HepG2 (cell line): ENCODE results near the gene ITPRIPL1. TPM values are rescaled to one million over a fixed set of nuclear protein-coding genes. Genes with fewer than 3 reads are reported as not detected.

Source experiments
- ATAC-seq: fragments of 200-7000 bp; cut with Tn5 transposase; 3 replicates; pipeline ENCODE4 v1.9.1; 2020; ENCODE audit warnings: mild to moderate bottlenecking, moderate library complexity
- BruUV-seq: library from RNA; stranded (reverse); fragments of 400-500 nt; replicated peaks from 2 replicates; lab custom pipeline; 2021; lab: Mats Ljungman, UMichigan
- CTCF ChIA-PET: fragments of 300-600 bp; formaldehyde crosslinking; extraction: SDS; loops from one replicate; lab custom pipeline; 2021; ENCODE audit warnings: low total read pairs, inconsistent platforms, low intra/inter-chr PET ratio; lab: Yijun Ruan, JAX
- POLR2A ChIA-PET: fragments of 350-600 bp; sonication (Branson Sonifier 250); formaldehyde crosslinking; loops from one replicate; lab custom pipeline; 2020; ENCODE audit warnings: antibody characterized with exemption, inconsistent platforms; lab: Yijun Ruan, JAX
- DNase-seq: peaks from one replicate; pipeline ENCODE4 v3.0.0-alpha.2; 2015; ENCODE audit warnings: low spot score
- FAIRE-seq: peaks from 3 replicates; lab custom pipeline; 2011; peaks lifted over from hg19 to GRCh38; lab: Jason Lieb, UNC
- H2AFZ ChIP-seq: one replicate; pipeline ENCODE4 v1.6.1; 2011; ENCODE audit warnings: low read length, inconsistent platforms
- H3K27ac ChIP-seq: fragments of 300-600 bp; 3 replicates; pipeline ENCODE4 v1.8.0; 2011; ENCODE audit warnings: mixed run types, mild to moderate bottlenecking, mixed read lengths, low read length, inconsistent platforms; ENCODE audit not compliant: insufficient read depth; ENCODE audit errors: extremely low read length
- H3K27me3 ChIP-seq, 2 experiments: fragments of 200-600 bp in 1 of 2; 2 replicates in 1 of 2; 3 replicates in 1 of 2; pipeline versions ENCODE4 v1.6.0 to v1.8.0; 2011; ENCODE audit warnings: low read length in 2 of 2, mild to moderate bottlenecking in 2 of 2, moderate library complexity in 2 of 2, inconsistent platforms in 1 of 2; ENCODE audit not compliant: insufficient read depth in 2 of 2, control insufficient read depth in 1 of 2
- H3K36me3 ChIP-seq, 2 experiments: fragments of 200-600 bp in 1 of 2; replicated peaks in 1 of 2; 2 replicates in 1 of 2; 3 replicates in 1 of 2; pipeline versions ENCODE4 v1.5.1 to v1.8.0; 2011; ENCODE audit warnings: low read length in 2 of 2, inconsistent platforms in 1 of 2; ENCODE audit not compliant: insufficient read depth in 2 of 2, control insufficient read depth in 1 of 2
- H3K4me1 ChIP-seq: 2 replicates; pipeline ENCODE4 v1.5.1; 2012; ENCODE audit warnings: low read length, inconsistent platforms; ENCODE audit not compliant: insufficient read depth
- H3K4me2 ChIP-seq: 2 replicates; pipeline ENCODE4 v1.6.0; 2011; ENCODE audit warnings: low read depth, low read length, inconsistent platforms
- H3K4me3 ChIP-seq, 3 experiments: fragments of 200-600 bp in 1 of 3; sonication (generic), shearing (Covaris generic) in 1 of 3; replicated peaks in 1 of 3; 2 replicates each; pipeline ENCODE4 v1.5.1; 2011 to 2016; ENCODE audit warnings: low read length in 3 of 3, inconsistent platforms in 2 of 3, low read depth in 2 of 3, mild to moderate bottlenecking in 2 of 3, control low read depth in 1 of 3, mixed read lengths in 1 of 3; ENCODE audit not compliant: insufficient read depth in 1 of 3
- H3K79me2 ChIP-seq: one replicate; pipeline ENCODE4 v1.6.1; 2011; ENCODE audit warnings: low read length, inconsistent platforms; ENCODE audit not compliant: insufficient read depth
- H3K9ac ChIP-seq: 2 replicates; pipeline ENCODE4 v1.6.0; 2011; ENCODE audit warnings: mild to moderate bottlenecking, low read depth, low read length, inconsistent platforms; ENCODE audit not compliant: insufficient read depth
- H3K9me3 ChIP-seq: 2 replicates; pipeline ENCODE4 v1.5.1; 2012; ENCODE audit warnings: mild to moderate bottlenecking, low read length
- H4K20me1 ChIP-seq: 2 replicates; pipeline ENCODE4 v1.6.0; 2011; ENCODE audit warnings: inconsistent platforms, mild to moderate bottlenecking, low read length, moderate library complexity; ENCODE audit not compliant: insufficient read depth
- ETV5 ChIP-seq: IDR thresholded peaks from 2 replicates; pipeline ENCODE4 v1.6.1; 2018; ENCODE audit warnings: missing biosample characterization, missing genetic modification reagents, inconsistent platforms, borderline replicate concordance
- ISX ChIP-seq: sonication (generic); formaldehyde crosslinking; conservative IDR thresholded peaks from 2 replicates; pipeline ENCODE4 v1.5.0; 2020; ENCODE audit warnings: missing genetic modification reagents
- MLX ChIP-seq: IDR thresholded peaks from 2 replicates; pipeline ENCODE4 v1.6.1; 2016
- MTA3 ChIP-seq: sonication (generic); formaldehyde crosslinking; IDR thresholded peaks from 2 replicates; pipeline ENCODE4 v1.4.0; 2020; ENCODE audit warnings: missing genetic modification reagents
- PCBP1 ChIP-seq: fragments of 200-400 bp; formaldehyde crosslinking; IDR thresholded peaks from 2 replicates; pipeline ENCODE4 v1.6.1; 2017; ENCODE audit warnings: mild to moderate bottlenecking, low read depth, low read length, borderline replicate concordance
- SOX13 ChIP-seq, 3 experiments: fragments of 450-650 bp in 1 of 3; sonication (generic) in 1 of 3; formaldehyde crosslinking in 1 of 3; IDR thresholded peaks in 2 of 3; conservative IDR thresholded peaks in 1 of 3; 2 replicates each; pipeline versions ENCODE4 v1.5.0 to v1.6.1; 2016 to 2020; ENCODE audit warnings: antibody characterized with exemption in 1 of 3, mild to moderate bottlenecking in 1 of 3, missing compliant biosample characterization in 1 of 3, missing genetic modification reagents in 1 of 3, moderate library complexity in 1 of 3
- ZNF468 ChIP-seq: sonication (generic); formaldehyde crosslinking; IDR thresholded peaks from 2 replicates; pipeline ENCODE4 v1.8.0; 2022; ENCODE audit warnings: mild to moderate bottlenecking, moderate library complexity, missing genetic modification reagents
- ZNF883 ChIP-seq: sonication (generic); formaldehyde crosslinking; IDR thresholded peaks from 2 replicates; pipeline ENCODE4 v1.5.1; 2020; ENCODE audit warnings: mild to moderate bottlenecking, missing genetic modification reagents; ENCODE audit errors: not compliant biosample characterization
- WGBS: methylation state at CpG from one replicate; pipeline ENCODE4 v1.1.6; 2017; ENCODE audit warnings: low lambda C conversion rate; 5-methylcytosine and 5-hydroxymethylcytosine counted together
- in situ Hi-C: cut with HindIII; loops from 2 replicates; pipeline ENCODE4 v1.10.0; 2017; ENCODE audit warnings: low pct_unique_long_range_greater_than_20kb; ENCODE audit not compliant: extremely low pct_ligation_motif_present
- intact Hi-C: fragments of 100-400 bp; cut with micrococcal nuclease; formaldehyde crosslinking; loops from one replicate; pipeline ENCODE4 v1.10.0; 2022; ENCODE audit not compliant: unreplicated experiment
- polyA plus RNA-seq, 8 experiments: library from polyadenylated mRNA; depleted of rRNA in 3 of 8; stranded (reverse) in 7 of 8; unstranded in 1 of 8; fragments of >200 nt; fragmentation: Illumina TruSeq in 4 of 8; extraction: Trizol in 4 of 8; gene quantifications; 2 replicates each; pipeline versions ENCODE4 v1.2.1 to v1.2.3, GENCODE V29; 2011 to 2016; ENCODE audit warnings: low read depth in 4 of 8, missing spikeins in 1 of 8, mixed read lengths in 1 of 8; ENCODE audit not compliant: insufficient read depth in 1 of 8
- total RNA-seq, 5 experiments: library from RNA; depleted of rRNA; stranded (reverse); fragments of >200 nt; fragmentation: Illumina TruSeq; extraction: Trizol; gene quantifications; 2 replicates each; pipeline ENCODE4 v1.2.3, GENCODE V29; 2016; ENCODE audit warnings: low read depth in 1 of 5
- TF ChIP-seq, protein P1 (sequence below): sonication (generic); formaldehyde crosslinking; IDR thresholded peaks from 2 replicates; pipeline ENCODE4 v1.4.0; 2020; ENCODE audit warnings: missing genetic modification reagents, low read depth, mild to moderate bottlenecking, borderline replicate concordance
- TF ChIP-seq, protein P2 (sequence below): sonication (generic); formaldehyde crosslinking; IDR thresholded peaks from 2 replicates; pipeline ENCODE4 v1.4.0; 2020; ENCODE audit warnings: missing genetic modification reagents

The ITPRIPL1 gene
- total and polyA plus RNA-seq, 2 of the 13 experiments (the other 11 are each of a cell fraction or from before 2014, with no cell fraction given): 4.3 to 11.7 TPM

GRCh38 chr2:96320326-96320725, 4.8 kb upstream of the ITPRIPL1 start:
- H3K4me1 ChIP-seq: peaks cover 66% of the 10 kb centered on the region
- peaks cover 7 to 29% of the 10 kb centered on the region in 2 experiments; a peak in 4 of 5 replicates for H3K27me3 ChIP-seq
- no peak overlapping the region for H3K9ac ChIP-seq
- no peaks in the 10 kb centered on the region for H3K36me3 ChIP-seq
- ChIA-PET POLR2A (interaction anchor here (0.9 to 5.0 kb wide), 7 partner anchors 13 to 112 kb away, joined by 3 to 45 read pairs (median 3); partner anchors contain the start of genes CIAO1, NCAPH, SNRNP200 and STARD7), CTCF (no interaction called here)
- no peak overlapping the region for H2AFZ ChIP-seq
- FAIRE-seq: no peak
- DNase-seq: no peak
- intact Hi-C loops (loop anchor here (10.0 kb wide), 1 partner anchor 116 kb away; the partner anchor contains the start of gene STARD7), in situ Hi-C loops (no loop called here)
- H3K79me2 ChIP-seq: no peaks in the 10 kb centered on the region
- H3K4me3 ChIP-seq: peak overlapping the region in 1 of 3 experiments; percentile 61; a peak in 1 of 6 replicates
- no peak for ATAC-seq
- H3K4me2 ChIP-seq: peak overlapping the region; percentile 93
- WGBS: 64% methylated on average over 3 of the region's 3 CpGs
- TF ChIP-seq MTA3 (CRISPR knock-in tag) (no peak), MLX (CRISPR knock-in tag) (no peak)
- no peak overlapping the region for H3K27ac ChIP-seq
- no peaks in the 10 kb centered on the region for H3K9me3 ChIP-seq
- no TSS peak for BruUV-seq
- H4K20me1 ChIP-seq: no peaks in the 10 kb centered on the region

GRCh38 chr2:96320728-96321622, 4.1 kb upstream of the ITPRIPL1 start:
- in situ Hi-C loops: no loop called here
- TF ChIP-seq, protein P1, sequence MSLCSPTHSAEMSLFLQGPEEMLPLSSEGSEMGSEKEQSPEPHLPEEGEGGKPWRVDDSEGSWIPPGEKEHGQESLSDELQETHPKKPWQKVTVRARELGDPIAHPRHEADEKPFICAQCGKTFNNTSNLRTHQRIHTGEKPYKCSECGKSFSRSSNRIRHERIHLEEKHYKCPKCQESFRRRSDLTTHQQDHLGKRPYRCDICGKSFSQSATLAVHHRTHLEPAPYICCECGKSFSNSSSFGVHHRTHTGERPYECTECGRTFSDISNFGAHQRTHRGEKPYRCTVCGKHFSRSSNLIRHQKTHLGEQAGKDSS (CRISPR knock-in tag): 0 out of 2 replicates have a peak, but pooled peaks have one; percentile 16
- no peak for TF ChIP-seq ETV5 (CRISPR knock-in tag)
- peak; percentile 81 for TF ChIP-seq ZNF883 (CRISPR knock-in tag)
- TF ChIP-seq PCBP1: 0 out of 2 replicates have a peak, but pooled peaks have one; percentile 62
- TF ChIP-seq ISX (CRISPR knock-in tag): no peak
- TF ChIP-seq, protein P2, sequence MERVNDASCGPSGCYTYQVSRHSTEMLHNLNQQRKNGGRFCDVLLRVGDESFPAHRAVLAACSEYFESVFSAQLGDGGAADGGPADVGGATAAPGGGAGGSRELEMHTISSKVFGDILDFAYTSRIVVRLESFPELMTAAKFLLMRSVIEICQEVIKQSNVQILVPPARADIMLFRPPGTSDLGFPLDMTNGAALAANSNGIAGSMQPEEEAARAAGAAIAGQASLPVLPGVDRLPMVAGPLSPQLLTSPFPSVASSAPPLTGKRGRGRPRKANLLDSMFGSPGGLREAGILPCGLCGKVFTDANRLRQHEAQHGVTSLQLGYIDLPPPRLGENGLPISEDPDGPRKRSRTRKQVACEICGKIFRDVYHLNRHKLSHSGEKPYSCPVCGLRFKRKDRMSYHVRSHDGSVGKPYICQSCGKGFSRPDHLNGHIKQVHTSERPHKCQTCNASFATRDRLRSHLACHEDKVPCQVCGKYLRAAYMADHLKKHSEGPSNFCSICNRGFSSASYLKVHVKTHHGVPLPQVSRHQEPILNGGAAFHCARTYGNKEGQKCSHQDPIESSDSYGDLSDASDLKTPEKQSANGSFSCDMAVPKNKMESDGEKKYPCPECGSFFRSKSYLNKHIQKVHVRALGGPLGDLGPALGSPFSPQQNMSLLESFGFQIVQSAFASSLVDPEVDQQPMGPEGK (CRISPR knock-in tag): no peak
- peak; percentile 65; the same call in 1 of the 2 replicates for TF ChIP-seq ZNF468 (CRISPR knock-in tag)
- TF ChIP-seq SOX13 (IDR thresholded peaks at IDR 0.05): no peak
- TF ChIP-seq SOX13 (CRISPR knock-in tag; conservative IDR thresholded peaks at IDR 0.05 in 1 of 2, IDR thresholded peaks at IDR 0.05 in 1 of 2): 0 out of 4 replicates have a peak, but pooled peaks of 1 of the 2 experiments have one; percentile 5

More at GRCh38 chr2:96320728-96321622, 4.1 kb upstream of the ITPRIPL1 start:
- H3K27ac ChIP-seq: no peak overlapping the region
- no peaks in the 10 kb centered on the region for H3K36me3 ChIP-seq
- peak overlapping the region; percentile 61 to 74 (median 67) for H3K4me3 ChIP-seq
- no TSS peak for BruUV-seq
- H3K79me2 ChIP-seq: no peaks in the 10 kb centered on the region
- ChIA-PET CTCF (no interaction called here), POLR2A (interaction anchor here (0.9 to 5.0 kb wide), 10 partner anchors 13 to 113 kb away, joined by 3 to 45 read pairs (median 3); partner anchors contain the start of genes CIAO1, NCAPH, SNRNP200 and STARD7)
- 8% methylated on average over 40 of the region's 41 CpGs for WGBS
- FAIRE-seq (no peak), DNase-seq (no peak), ATAC-seq (peak; percentile 24)
- peaks cover 7 to 29% of the 10 kb centered on the region in 2 experiments; a peak in 4 of 5 replicates for H3K27me3 ChIP-seq
- H3K4me2 ChIP-seq: peak overlapping the region; percentile 93
- H3K4me1 ChIP-seq: peaks cover 64% of the 10 kb centered on the region
- no peaks in the 10 kb centered on the region for H4K20me1 ChIP-seq
- no peaks in the 10 kb centered on the region for H3K9me3 ChIP-seq
- peak overlapping the region; percentile 57 for H2AFZ ChIP-seq
- intact Hi-C loops: loop anchor here (1.0 to 10.0 kb wide), 2 partner anchors 16 to 116 kb away; partner anchors contain the start of genes SNRNP200 and STARD7
- H3K9ac ChIP-seq: peak overlapping the region; percentile 46
